ENCODE measurements around the gene LIMS2.

LIMS2 gene

GRCh38 chr2:127604986-127605385 is 70.3 kb downstream of the LIMS2 start:
- H4K20me1 ChIP-seq (ENCODE audit: low read depth, low read length), result no peaks in the 10 kb centered on the region
- no peak overlapping the region for H2AFZ ChIP-seq (ENCODE audit: low read depth, low read length, severe bottlenecking)
- H3K9me2 ChIP-seq (replicated peaks; ENCODE audit: insufficient read depth, low read length), result no peaks in the 10 kb centered on the region
- H3K36me3 ChIP-seq (ENCODE audit: low read length), result no peaks in the 10 kb centered on the region
- H3K4me3 ChIP-seq (ENCODE audit: insufficient read depth, low read length, poor library complexity, severe bottlenecking), result no peak overlapping the region
- H3F3A ChIP-seq (ENCODE audit: insufficient read depth), result no peaks in the 10 kb centered on the region
- no peaks in the 10 kb centered on the region; the same call in 1 of the 2 replicates for H3K27me3 ChIP-seq (ENCODE audit: low read length)
- H3K79me2 ChIP-seq (ENCODE audit: insufficient read depth, low read length), result no peaks in the 10 kb centered on the region
- H3K9me3 ChIP-seq (ENCODE audit: insufficient read depth, low read length), result no peaks in the 10 kb centered on the region
- no peak overlapping the region for H3K27ac ChIP-seq (ENCODE audit: low read depth, low read length)
- no peak overlapping the region for H3K9ac ChIP-seq (ENCODE audit: low read length)
- no peak overlapping the region for H3K4me2 ChIP-seq (ENCODE audit: low read depth, low read length, poor library complexity, severe bottlenecking)
- no peak for TF ChIP-seq EZH2phosphoT487 (conservative IDR thresholded peaks at IDR 0.05; ENCODE audit: low read length)
- TF ChIP-seq CTCF (IDR thresholded peaks at IDR 0.05; ENCODE audit: insufficient read depth, low read length, poor library complexity, severe bottlenecking), result no peak

GRCh38 chr2:127599211-127599610 is 76.1 kb downstream of the LIMS2 start:
- no peak overlapping the region for H3K27ac ChIP-seq (ENCODE audit: low read depth, low read length)
- H3K4me2 ChIP-seq (ENCODE audit: low read depth, low read length, poor library complexity, severe bottlenecking), result no peak overlapping the region
- no peaks in the 10 kb centered on the region for H4K20me1 ChIP-seq (ENCODE audit: low read depth, low read length)
- H3K9ac ChIP-seq (ENCODE audit: low read length), result no peak overlapping the region
- TF ChIP-seq CTCF (IDR thresholded peaks at IDR 0.05; ENCODE audit: insufficient read depth, low read length, poor library complexity, severe bottlenecking), result no peak
- no peak for TF ChIP-seq EZH2phosphoT487 (conservative IDR thresholded peaks at IDR 0.05; ENCODE audit: low read length)
- no peaks in the 10 kb centered on the region for H3K9me2 ChIP-seq (replicated peaks; ENCODE audit: insufficient read depth, low read length)
- no peaks in the 10 kb centered on the region for H3K79me2 ChIP-seq (ENCODE audit: insufficient read depth, low read length)
- H2AFZ ChIP-seq (ENCODE audit: low read depth, low read length, severe bottlenecking), result no peak overlapping the region
- H3K9me3 ChIP-seq (ENCODE audit: insufficient read depth, low read length), result no peaks in the 10 kb centered on the region
- no peaks in the 10 kb centered on the region for H3F3A ChIP-seq (ENCODE audit: insufficient read depth)
- no peaks in the 10 kb centered on the region for H3K36me3 ChIP-seq (ENCODE audit: low read length)
- H3K4me3 ChIP-seq (ENCODE audit: insufficient read depth, low read length, poor library complexity, severe bottlenecking), result no peak overlapping the region
- H3K27me3 ChIP-seq (ENCODE audit: low read length), result no peaks in the 10 kb centered on the region; the same call in 1 of the 2 replicates

GRCh38 chr2:127598711-127599110 is 76.6 kb downstream of the LIMS2 start:
- Histone ChIP-seq H3K79me2 (ENCODE audit: insufficient read depth, low read length) (no peaks in the 10 kb centered on the region), H3K27me3 (ENCODE audit: low read length) (no peaks in the 10 kb centered on the region; the same call in 1 of the 2 replicates), H3K4me3 (ENCODE audit: insufficient read depth, low read length, poor library complexity, severe bottlenecking) (no peak overlapping the region), H3K9ac (ENCODE audit: low read length) (no peak overlapping the region), H3K36me3 (ENCODE audit: low read length) (no peaks in the 10 kb centered on the region), H3K9me2 (replicated peaks; ENCODE audit: insufficient read depth, low read length) (no peaks in the 10 kb centered on the region), H3K27ac (ENCODE audit: low read depth, low read length) (no peak overlapping the region), H2AFZ (ENCODE audit: low read depth, low read length, severe bottlenecking) (no peak overlapping the region), H3K4me2 (ENCODE audit: low read depth, low read length, poor library complexity, severe bottlenecking) (no peak overlapping the region), H3K9me3 (ENCODE audit: insufficient read depth, low read length) (no peaks in the 10 kb centered on the region), H3F3A (ENCODE audit: insufficient read depth) (no peaks in the 10 kb centered on the region), H4K20me1 (ENCODE audit: low read depth, low read length) (no peaks in the 10 kb centered on the region)
- TF ChIP-seq CTCF (IDR thresholded peaks at IDR 0.05; ENCODE audit: insufficient read depth, low read length, poor library complexity, severe bottlenecking) (no peak), EZH2phosphoT487 (conservative IDR thresholded peaks at IDR 0.05; ENCODE audit: low read length) (no peak)
